K562 (cell line): ENCODE results near the gene TMEM204. TPM values are rescaled to one million over a fixed set of nuclear protein-coding genes. Genes with fewer than 3 reads are reported as not detected.

ENCODE experiments used
- ATAC-seq: fragments of 200-7000 bp; cut with Tn5 transposase; 3 replicates; pipeline ENCODE4 v1.9.1; 2020; ENCODE audit warnings: moderate library complexity
- BruUV-seq: library from RNA; stranded (reverse); fragments of 400-500 nt; replicated peaks from 2 replicates; lab custom pipeline; 2021; lab: Mats Ljungman, UMichigan
- CTCF ChIA-PET: fragments of 300-600 bp; formaldehyde crosslinking; extraction: SDS; loops from one replicate; lab custom pipeline; 2021; ENCODE audit warnings: low intra/inter-chr PET ratio; lab: Yijun Ruan, JAX
- POLR2A ChIA-PET: fragments of 300-600, 350-650 bp; sonication (Branson Sonifier 250); formaldehyde crosslinking; extraction: SDS; loops from one replicate; lab custom pipeline; 2021; ENCODE audit warnings: antibody characterized with exemption, inconsistent platforms; lab: Yijun Ruan, JAX
- DNase-seq, 4 experiments: peaks; one replicate each; pipeline versions ENCODE4 v3.0.0 to v3.0.0-alpha.2; 2011 to 2018; ENCODE audit warnings: low spot score in 3 of 4, mixed read lengths in 3 of 4; ENCODE audit errors: extremely low read depth in 1 of 4
- FAIRE-seq: peaks from 2 replicates; lab custom pipeline; 2011; peaks lifted over from hg19 to GRCh38; lab: Jason Lieb, UNC
- H2AFZ ChIP-seq: 2 replicates; pipeline ENCODE4 v1.6.0; 2011; ENCODE audit warnings: low read depth, low read length, control low read depth, inconsistent platforms
- H3K27ac ChIP-seq: fragments of 200-600 bp; 3 replicates; pipeline ENCODE4 v1.8.0; 2011; ENCODE audit warnings: low read depth, mild to moderate bottlenecking, control low read depth, inconsistent platforms, low read length, moderate library complexity, mixed read lengths; ENCODE audit errors: extremely low read depth
- H3K27me3 ChIP-seq, 2 experiments: fragments of 300-600 bp in 1 of 2; 2 replicates in 1 of 2; 3 replicates in 1 of 2; pipeline versions ENCODE4 v1.6.0 to v1.8.0; 2011; ENCODE audit warnings: inconsistent platforms in 2 of 2, low read length in 2 of 2, mild to moderate bottlenecking in 1 of 2, mixed read lengths in 1 of 2, moderate library complexity in 1 of 2; ENCODE audit not compliant: control insufficient read depth in 2 of 2, insufficient read depth in 2 of 2
- H3K36me3 ChIP-seq: fragments of 300-600 bp; 3 replicates; pipeline ENCODE4 v1.8.0; 2011; ENCODE audit warnings: mild to moderate bottlenecking, low read length, inconsistent platforms; ENCODE audit not compliant: control insufficient read depth, insufficient read depth
- H3K4me1 ChIP-seq, 2 experiments: fragments of 200-600 bp in 1 of 2; replicated peaks in 1 of 2; 2 replicates in 1 of 2; 3 replicates in 1 of 2; pipeline versions ENCODE4 v1.5.1 to v1.8.0; 2011; ENCODE audit warnings: inconsistent platforms in 2 of 2, low read length in 2 of 2, mild to moderate bottlenecking in 1 of 2, mixed read lengths in 1 of 2, moderate library complexity in 1 of 2; ENCODE audit not compliant: control insufficient read depth in 2 of 2, insufficient read depth in 2 of 2
- H3K4me2 ChIP-seq: 2 replicates; pipeline ENCODE4 v1.6.1; 2011; ENCODE audit warnings: low read length, control low read depth, inconsistent platforms, mixed read lengths; ENCODE audit not compliant: insufficient read depth
- H3K4me3 ChIP-seq: fragments of 200-600 bp; sonication (generic), shearing (Covaris generic); 2 replicates; pipeline ENCODE4 v1.5.1; 2016; ENCODE audit warnings: control low read depth, inconsistent platforms
- H3K79me2 ChIP-seq: fragments of 200-600 bp; 3 replicates; pipeline ENCODE4 v1.8.0; 2011; ENCODE audit warnings: low read length, inconsistent platforms; ENCODE audit not compliant: control insufficient read depth, insufficient read depth
- H3K9ac ChIP-seq, 2 experiments: 2 replicates each; pipeline versions ENCODE4 v1.6.0 to v1.6.1; 2011; ENCODE audit warnings: low read depth in 2 of 2, low read length in 2 of 2, control low read depth in 1 of 2, inconsistent platforms in 1 of 2, mild to moderate bottlenecking in 1 of 2, mixed read lengths in 1 of 2; ENCODE audit not compliant: insufficient read depth in 1 of 2
- H3K9me1 ChIP-seq: one replicate; pipeline ENCODE4 v1.6.0; 2011; ENCODE audit warnings: inconsistent platforms, mild to moderate bottlenecking, low read length, moderate library complexity; ENCODE audit not compliant: control insufficient read depth, insufficient read depth
- H3K9me3 ChIP-seq: replicated peaks from 2 replicates; pipeline ENCODE4 v1.5.1; 2011; ENCODE audit warnings: low read depth, low read length, inconsistent platforms; ENCODE audit not compliant: control insufficient read depth, insufficient read depth
- H4K20me1 ChIP-seq: replicated peaks from 2 replicates; pipeline ENCODE4 v1.6.1; 2011; ENCODE audit warnings: low read length, inconsistent platforms, mixed read lengths; ENCODE audit not compliant: control insufficient read depth, insufficient read depth
- POLR2H ChIP-seq: IDR thresholded peaks from 2 replicates; pipeline ENCODE4 v1.6.1; 2016; ENCODE audit warnings: missing genetic modification characterization, low read depth, mild to moderate bottlenecking, control low read depth, missing compliant biosample characterization, moderate library complexity
- SNRNP70 ChIP-seq: fragments of 200-400 bp; formaldehyde crosslinking; optimal IDR thresholded peaks from 2 replicates; pipeline ENCODE3; 2017; ENCODE audit warnings: low read depth, low read length
- ZNF143 ChIP-seq: sonication (generic); formaldehyde crosslinking; IDR thresholded peaks from 2 replicates; pipeline ENCODE4 v1.9.0; 2022; ENCODE audit warnings: mild to moderate bottlenecking, missing genetic modification reagents
- ZNF232 ChIP-seq: sonication (generic); formaldehyde crosslinking; IDR thresholded peaks from 2 replicates; pipeline ENCODE4 v1.8.0; 2022; ENCODE audit warnings: mild to moderate bottlenecking, missing genetic modification reagents
- ZNF589 ChIP-seq: fragments of 200-800 bp; sonication (Bioruptor generic); IDR thresholded peaks from 2 replicates; pipeline ENCODE4 v1.6.1; 2016; ENCODE audit warnings: low read depth, missing genetic modification characterization, missing compliant biosample characterization
- WGBS: fragments of 100-300 bp; shearing (Covaris generic); methylation state at CpG from one replicate; pipeline ENCODE4 v1.1.6; 2016; ENCODE audit warnings: low coverage, mixed read lengths; ENCODE audit not compliant: insufficient coverage; ENCODE audit errors: missing lambda C conversion rate; 5-methylcytosine and 5-hydroxymethylcytosine counted together
- in situ Hi-C: fragments of 300-500 bp; cut with MboI; formaldehyde crosslinking; loops from 4 replicates; pipeline ENCODE4 v1.15.0; 2018; ENCODE audit warnings: inconsistent platforms, mixed read lengths
- intact Hi-C: fragments of 100-400 bp; cut with micrococcal nuclease; formaldehyde crosslinking; loops from 2 replicates; pipeline ENCODE4 v1.14.2; 2022
- polyA plus RNA-seq, 8 experiments: library from polyadenylated mRNA; depleted of rRNA in 4 of 8; stranded (reverse) in 5 of 8; unstranded in 3 of 8; fragments of >200 nt; fragmentation: Nextera tagmentation in 2 of 8; fragmentation: Illumina TruSeq in 1 of 8; extraction: Ambion mirVana in 2 of 8; extraction: Trizol in 1 of 8; gene quantifications; 2 replicates each; pipeline versions ENCODE4 v1.2.1 to v1.2.3, GENCODE V29; 2011 to 2014; ENCODE audit warnings: inconsistent platforms in 1 of 8, missing spikeins in 1 of 8
- total RNA-seq, 7 experiments: library from RNA; depleted of rRNA in 6 of 7; stranded (reverse); fragments of >200 nt in 6 of 7; fragmentation: Illumina TruSeq in 2 of 7; extraction: Trizol in 2 of 7; gene quantifications; 2 replicates each; pipeline versions ENCODE4 v1.2.1 to v1.2.3, GENCODE V29; 2011 to 2021; ENCODE audit warnings: low replicate concordance in 1 of 7
- TF ChIP-seq, protein P1 (sequence below), 2 experiments: IDR thresholded peaks; 2 replicates each; pipeline ENCODE4 v1.6.1; 2011; ENCODE audit warnings: borderline replicate concordance in 1 of 2, control low read depth in 1 of 2, low read depth in 1 of 2, low read length in 1 of 2, mild to moderate bottlenecking in 1 of 2, mixed read lengths in 1 of 2, moderate library complexity in 1 of 2; ENCODE audit not compliant: insufficient read depth in 1 of 2, insufficient read length in 1 of 2, poor library complexity in 1 of 2, severe bottlenecking in 1 of 2; ENCODE audit errors: extremely low read depth in 1 of 2
- TF ChIP-seq, protein P2 (sequence below): IDR thresholded peaks from 3 replicates; pipeline ENCODE4 v1.6.1; 2011; ENCODE audit warnings: borderline replicate concordance, mild to moderate bottlenecking; ENCODE audit not compliant: insufficient read length, insufficient read depth

TMEM204 gene
- total and polyA plus RNA-seq, 9 of the 15 experiments (the other 6 are each of a cell fraction or from before 2014, with no cell fraction given) = 0.04 to 0.18 TPM; not detected in 7

DNA sequence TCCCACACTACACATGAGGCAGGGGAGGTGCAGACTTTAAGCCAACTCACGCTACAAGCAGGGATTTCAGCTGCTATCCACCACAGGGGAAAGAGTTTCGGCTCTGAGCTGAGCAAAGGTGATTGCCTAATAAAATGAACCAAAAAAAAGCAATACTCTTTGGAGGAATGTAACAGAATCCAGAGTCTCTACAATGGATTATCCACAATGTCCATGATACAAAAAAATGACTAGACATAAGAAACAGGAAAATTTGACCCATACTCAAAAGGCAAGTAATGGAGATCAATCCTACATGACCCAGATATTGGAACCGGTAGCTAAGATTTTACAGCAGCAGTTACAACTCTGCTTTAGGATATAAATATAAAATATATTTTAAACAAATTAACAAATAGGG lies 19.0 kb upstream of the TMEM204 start:
- POLR2A ChIA-PET = interaction anchor here (0.7 kb wide), 1 partner anchor 229 kb away, joined by 3 read pairs; no protein-coding TSS in a partner anchor
- Histone ChIP-seq H3K9me3 (no peaks in the 10 kb centered on the region; the same call in 1 of the 2 replicates), H3K4me3 (no peak overlapping the region), H3K4me2 (no peak overlapping the region), H3K36me3 (peaks cover 14% of the 10 kb centered on the region; the same call in 1 of the 3 replicates), H3K9ac (no peak overlapping the region), H3K27ac (no peak overlapping the region)
- no TSS peak for BruUV-seq
- 46% methylated on average over 3 of the region's 3 CpGs for WGBS
- TF ChIP-seq ZNF589 (CRISPR knock-in tag) (no peak), ZNF143 (CRISPR knock-in tag) (no peak), SNRNP70 (no peak), POLR2H (no peak), ZNF232 (no peak)
- TF ChIP-seq, protein P1, sequence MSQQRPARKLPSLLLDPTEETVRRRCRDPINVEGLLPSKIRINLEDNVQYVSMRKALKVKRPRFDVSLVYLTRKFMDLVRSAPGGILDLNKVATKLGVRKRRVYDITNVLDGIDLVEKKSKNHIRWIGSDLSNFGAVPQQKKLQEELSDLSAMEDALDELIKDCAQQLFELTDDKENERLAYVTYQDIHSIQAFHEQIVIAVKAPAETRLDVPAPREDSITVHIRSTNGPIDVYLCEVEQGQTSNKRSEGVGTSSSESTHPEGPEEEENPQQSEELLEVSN (IDR thresholded peaks at IDR 0.05; ENCODE audit: borderline replicate concordance in 1 of 2, extremely low read depth in 1 of 2, insufficient read depth in 1 of 2, insufficient read length in 1 of 2, low read depth in 1 of 2, low read length in 1 of 2, poor library complexity in 1 of 2, severe bottlenecking in 1 of 2) = peak in 1 of 2 experiments; percentile 14
- TF ChIP-seq, protein P2, sequence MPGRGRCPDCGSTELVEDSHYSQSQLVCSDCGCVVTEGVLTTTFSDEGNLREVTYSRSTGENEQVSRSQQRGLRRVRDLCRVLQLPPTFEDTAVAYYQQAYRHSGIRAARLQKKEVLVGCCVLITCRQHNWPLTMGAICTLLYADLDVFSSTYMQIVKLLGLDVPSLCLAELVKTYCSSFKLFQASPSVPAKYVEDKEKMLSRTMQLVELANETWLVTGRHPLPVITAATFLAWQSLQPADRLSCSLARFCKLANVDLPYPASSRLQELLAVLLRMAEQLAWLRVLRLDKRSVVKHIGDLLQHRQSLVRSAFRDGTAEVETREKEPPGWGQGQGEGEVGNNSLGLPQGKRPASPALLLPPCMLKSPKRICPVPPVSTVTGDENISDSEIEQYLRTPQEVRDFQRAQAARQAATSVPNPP = no peak
- TF ChIP-seq, all 486 proteins: peak for 1
- intact Hi-C loops (no loop called here), in situ Hi-C loops (no loop called here)
- CTCF ChIA-PET = no interaction called here
- Histone ChIP-seq H3K4me1 (peaks cover 0 to 28% of the 10 kb centered on the region in 2 experiments; a peak in 2 of 5 replicates), H3K9me1 (no peaks in the 10 kb centered on the region), H2AFZ (no peak overlapping the region), H3K79me2 (no peaks in the 10 kb centered on the region), H4K20me1 (no peaks in the 10 kb centered on the region), H3K27me3 (no peaks in the 10 kb centered on the region)
- ATAC-seq (no peak), DNase-seq (no peak), FAIRE-seq (no peak)
